DND-41 (cell line): ENCODE measurements around the gene HOMER1.

ENCODE experiments used
- ATAC-seq: fragments of 200-7000 bp; cut with Tn5 transposase; 3 replicates; pipeline ENCODE4 v1.9.1; 2021; ENCODE audit warnings: low read depth; ENCODE audit not compliant: insufficient read depth
- DNase-seq: peaks from one replicate; pipeline ENCODE4 v3.0.0-alpha.2; 2020
- H2AFZ ChIP-seq: 2 replicates; pipeline ENCODE4 v1.6.0; 2012; ENCODE audit warnings: low read depth, low read length
- H3K27ac ChIP-seq: 2 replicates; pipeline ENCODE4 v1.5.1; 2012; ENCODE audit warnings: low read length, inconsistent platforms
- H3K27me3 ChIP-seq: fragments of 200-600 bp; sonication (generic); 2 replicates; pipeline ENCODE4 v1.6.0; 2012; ENCODE audit warnings: low read length, mild to moderate bottlenecking, inconsistent platforms; ENCODE audit not compliant: insufficient read depth, poor library complexity
- H3K36me3 ChIP-seq: 2 replicates; pipeline ENCODE4 v1.5.1; 2012; ENCODE audit warnings: low read length, inconsistent platforms; ENCODE audit not compliant: insufficient read depth
- H3K4me1 ChIP-seq: 2 replicates; pipeline ENCODE4 v1.5.1; 2012; ENCODE audit warnings: mild to moderate bottlenecking, low read length; ENCODE audit not compliant: insufficient read depth
- H3K4me2 ChIP-seq: 2 replicates; pipeline ENCODE4 v1.6.0; 2012; ENCODE audit warnings: mild to moderate bottlenecking, moderate library complexity, low read length, inconsistent platforms; ENCODE audit not compliant: insufficient read depth
- H3K4me3 ChIP-seq, 2 experiments: fragments of 200-600 bp in 1 of 2; shearing (Covaris generic) in 1 of 2; 2 replicates each; pipeline ENCODE4 v1.5.1; 2012 to 2016; ENCODE audit warnings: inconsistent platforms in 2 of 2, low read length in 2 of 2, mild to moderate bottlenecking in 2 of 2, low read depth in 1 of 2, moderate library complexity in 1 of 2
- H3K79me2 ChIP-seq: 2 replicates; pipeline ENCODE4 v1.6.0; 2012; ENCODE audit warnings: low read length, inconsistent platforms; ENCODE audit not compliant: insufficient read depth
- H3K9ac ChIP-seq: 2 replicates; pipeline ENCODE4 v1.6.0; 2012; ENCODE audit warnings: low read depth, mild to moderate bottlenecking, inconsistent platforms, low read length, moderate library complexity
- H3K9me3 ChIP-seq: 2 replicates; pipeline ENCODE4 v1.5.1; 2012; ENCODE audit warnings: low read length, moderate library complexity, mild to moderate bottlenecking, inconsistent platforms; ENCODE audit not compliant: insufficient read depth, severe bottlenecking
- H4K20me1 ChIP-seq: 2 replicates; pipeline ENCODE4 v1.6.0; 2012; ENCODE audit warnings: low read length; ENCODE audit not compliant: insufficient read depth
- CTCF ChIP-seq: IDR thresholded peaks from 2 replicates; pipeline ENCODE4 v1.5.1; 2012; ENCODE audit warnings: borderline replicate concordance, low read length, moderate library complexity, mild to moderate bottlenecking; ENCODE audit not compliant: poor library complexity, severe bottlenecking; ENCODE audit errors: extremely low read depth
- EZH2 ChIP-seq: IDR thresholded peaks from 3 replicates; pipeline ENCODE4 v1.6.1; 2012; ENCODE audit warnings: borderline replicate concordance, low read depth, mild to moderate bottlenecking, moderate library complexity, low read length, inconsistent platforms; ENCODE audit not compliant: severe bottlenecking

HOMER1 gene

DNA sequence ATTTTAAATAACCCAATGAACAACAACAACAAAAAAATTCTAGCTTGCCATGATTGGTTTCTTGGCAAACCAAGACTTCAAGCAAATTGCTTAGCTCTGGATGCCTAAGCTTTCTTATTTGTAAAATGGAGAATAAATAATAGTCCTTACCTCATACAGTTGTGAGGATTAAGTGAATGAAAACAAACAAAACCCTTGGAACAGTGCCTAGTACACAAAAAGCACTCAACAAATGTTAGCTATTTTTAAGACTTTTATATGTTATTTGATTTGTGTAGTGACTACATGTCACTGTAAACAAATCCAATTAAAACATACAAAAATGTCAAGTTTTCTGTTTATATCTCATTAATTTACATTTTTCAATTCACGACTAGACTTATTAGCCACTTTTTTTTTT lies 13.5 kb upstream of the HOMER1 start:
- no peak overlapping the region for H3K4me2 ChIP-seq

DNA sequence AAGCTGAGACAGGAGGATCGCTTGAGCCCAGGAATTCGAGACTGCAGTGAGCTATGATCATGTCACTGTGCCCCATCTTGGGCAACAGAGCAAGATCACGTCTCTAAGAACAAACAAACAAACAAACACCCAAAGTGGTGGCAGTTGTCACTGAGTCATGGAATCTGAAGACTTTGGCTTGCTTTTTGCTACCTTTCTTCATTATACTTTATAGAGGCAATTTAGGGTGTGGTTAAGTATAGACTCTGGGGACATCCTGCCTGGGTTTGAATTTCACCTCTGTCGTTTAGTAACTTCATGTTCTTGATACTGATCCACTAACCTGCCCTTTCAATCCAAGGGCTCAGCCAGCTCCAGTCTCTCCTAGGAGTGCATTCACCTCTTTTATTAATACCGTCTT lies 13.0 kb upstream of the HOMER1 start:
- H3K4me1 ChIP-seq, result no peaks in the 10 kb centered on the region
- H3K27ac ChIP-seq, result no peak overlapping the region
- no peak overlapping the region for H3K4me3 ChIP-seq
- TF ChIP-seq CTCF (no peak), EZH2 (no peak)
- no peaks in the 10 kb centered on the region for H3K79me2 ChIP-seq
- H2AFZ ChIP-seq, result no peak overlapping the region
- no peaks in the 10 kb centered on the region for H3K27me3 ChIP-seq
- DNase-seq, result no peak
- no peak for ATAC-seq
- H4K20me1 ChIP-seq, result no peaks in the 10 kb centered on the region
- no peaks in the 10 kb centered on the region for H3K36me3 ChIP-seq
- no peaks in the 10 kb centered on the region for H3K9me3 ChIP-seq
- no peak overlapping the region for H3K4me2 ChIP-seq
- H3K9ac ChIP-seq, result no peak overlapping the region

More for the DNA sequence above, 13.5 kb upstream of the HOMER1 start:
- no peaks in the 10 kb centered on the region for H3K36me3 ChIP-seq
- H3K9ac ChIP-seq, result no peak overlapping the region
- ATAC-seq, result no peak
- H3K79me2 ChIP-seq, result no peaks in the 10 kb centered on the region
- no peak overlapping the region for H3K4me3 ChIP-seq
- DNase-seq, result no peak
- H3K9me3 ChIP-seq, result no peaks in the 10 kb centered on the region
- H2AFZ ChIP-seq, result no peak overlapping the region
- H4K20me1 ChIP-seq, result no peaks in the 10 kb centered on the region
- H3K27me3 ChIP-seq, result no peaks in the 10 kb centered on the region
- TF ChIP-seq CTCF (no peak), EZH2 (no peak)
- no peaks in the 10 kb centered on the region for H3K4me1 ChIP-seq
- no peak overlapping the region for H3K27ac ChIP-seq

- TF ChIP-seq EZH2 (no peak), CTCF (no peak)
- Histone ChIP-seq H3K9me3 (no peaks in the 10 kb centered on the region), H4K20me1 (no peaks in the 10 kb centered on the region), H3K4me3 (no peak overlapping the region), H3K27me3 (no peaks in the 10 kb centered on the region), H3K4me1 (no peaks in the 10 kb centered on the region), H3K4me2 (no peak overlapping the region), H3K79me2 (no peaks in the 10 kb centered on the region), H3K27ac (no peak overlapping the region), H2AFZ (no peak overlapping the region), H3K9ac (no peak overlapping the region), H3K36me3 (no peaks in the 10 kb centered on the region)
- DNase-seq (no peak), ATAC-seq (no peak)
Observed at GRCh38 chr5:79526493-79526892, 12.6 kb upstream of the HOMER1 start.

- Histone ChIP-seq H3K79me2 (no peaks in the 10 kb centered on the region), H3K36me3 (no peaks in the 10 kb centered on the region), H2AFZ (no peak overlapping the region), H3K4me3 (no peak overlapping the region), H3K9ac (no peak overlapping the region), H4K20me1 (no peaks in the 10 kb centered on the region), H3K27me3 (no peaks in the 10 kb centered on the region), H3K9me3 (no peaks in the 10 kb centered on the region), H3K4me2 (no peak overlapping the region), H3K4me1 (peaks cover 23% of the 10 kb centered on the region), H3K27ac (no peak overlapping the region)
- DNase-seq (no peak), ATAC-seq (no peak)
- no peak for TF ChIP-seq CTCF
- no peak for TF ChIP-seq EZH2
Observed at GRCh38 chr5:79521156-79521555, 7.2 kb upstream of the HOMER1 start.
